GM12872 (cell line): ENCODE results near the gene CASZ1.

Experiments used
- CTCF ChIP-seq: IDR thresholded peaks from 3 replicates; pipeline ENCODE4 v1.5.1; 2011; ENCODE audit warnings: low read depth, mild to moderate bottlenecking, low read length, moderate library complexity; ENCODE audit not compliant: insufficient read depth

CASZ1 gene

GRCh38 chr1:10623686-10624145, 172.7 kb downstream of the CASZ1 start:
- TF ChIP-seq CTCF, result no peak

- TF ChIP-seq CTCF, result no peak
Observed at GRCh38 chr1:10622910-10623685, 173.3 kb downstream of the CASZ1 start.

GRCh38 chr1:10621906-10622305, 174.5 kb downstream of the CASZ1 start:
- no peak for TF ChIP-seq CTCF

GRCh38 chr1:10620776-10621175, 175.7 kb downstream of the CASZ1 start:
- TF ChIP-seq CTCF, result no peak

- no peak for TF ChIP-seq CTCF
Observed at GRCh38 chr1:10617931-10618885, 178.2 kb downstream of the CASZ1 start.

GRCh38 chr1:10617318-10617717, 179.1 kb downstream of the CASZ1 start:
- TF ChIP-seq CTCF, result no peak

GRCh38 chr1:10616696-10617095, 179.8 kb downstream of the CASZ1 start:
- TF ChIP-seq CTCF, result no peak
